Adrenal gland (tissue), 19 donors: ENCODE measurements around the gene TENT5C. TPM values are rescaled to one million over a fixed set of nuclear protein-coding genes. Genes with fewer than 3 reads are reported as not detected.
"Not testable (repeated sequence)": the region's sequence is repeated elsewhere in the genome, so short reads cannot be mapped to it uniquely, and the experiment has no call there.

Experiments
- DNase-seq, 7 donors: peaks; one replicate each; pipeline ENCODE4 v3.0.0-alpha.2; 2019 to 2020
- H3K27ac ChIP-seq, 5 donors: fragments of 200-600 bp; sonication (generic) in 4 of 5; 1 replicate in 3 of 5; 2 replicates in 2 of 5; pipeline versions ENCODE4 v1.5.1 to v1.8.0; 2016 to 2020; ENCODE audit warnings: mild to moderate bottlenecking in 1 of 5
- H3K27me3 ChIP-seq: fragments of 200-600 bp; 2 replicates; pipeline ENCODE4 v1.8.0; 2021
- H3K36me3 ChIP-seq, 2 donors: fragments of 200-600 bp; replicated peaks in 1 of 2; 1 replicate in 1 of 2; 2 replicates in 1 of 2; pipeline versions ENCODE4 v1.5.1 to v1.8.0; 2018 to 2022
- H3K4me1 ChIP-seq, 2 donors: fragments of 200-600 bp; replicated peaks in 1 of 2; 1 replicate in 1 of 2; 2 replicates in 1 of 2; pipeline versions ENCODE4 v1.5.1 to v1.8.0; 2018 to 2021
- H3K4me3 ChIP-seq, 4 donors: fragments of 200-600 bp; sonication (generic) in 3 of 4; one replicate each; pipeline ENCODE4 v1.5.1; 2016 to 2018
- H3K9me3 ChIP-seq, 3 donors: fragments of 200-600 bp; sonication (generic) in 1 of 3; replicated peaks in 1 of 3; 1 replicate in 2 of 3; 2 replicates in 1 of 3; pipeline versions ENCODE4 v1.5.1 to v1.8.0; 2016 to 2021
- POLR2A ChIP-seq, 2 donors: fragments of 450-650 bp; IDR thresholded peaks; one replicate each; pipeline ENCODE4 v1.6.1; 2017; ENCODE audit warnings: antibody characterized with exemption in 2 of 2, mild to moderate bottlenecking in 2 of 2, moderate library complexity in 1 of 2
- WGBS, 4 donors: extraction: QIAGEN DNeasy Blood & Tissue Kit in 2 of 4; methylation state at CpG; one replicate each; pipeline versions ENCODE4 v1.1.5 to v1.1.7; 2013 to 2017; 5-methylcytosine and 5-hydroxymethylcytosine counted together
- intact Hi-C, 2 donors: fragments of 100-400 bp; cut with DNase I; formaldehyde crosslinking; loops; one replicate each; pipeline versions ENCODE4 v1.14.1 to v1.15.0; 2022 to 2023
- long read RNA-seq, 10 donors: library from polyadenylated mRNA in 3 of 10; unstranded in 2 of 10; stranded (forward) in 1 of 10; transcript quantifications; one replicate each; pipeline ENCODE4 v2.0.0 and lab custom pipeline, GENCODE V29; 2021 to 2026
- polyA plus RNA-seq, 3 donors: library from polyadenylated mRNA; stranded (reverse); fragments of 200-250 nt in 2 of 3; fragments of 350-450 nt in 1 of 3; fragmentation: Illumina TruSeq in 1 of 3; extraction: RNeasy Lipid Tissue Mini Kit (QIAGEN cat#74804) in 1 of 3; gene quantifications; one replicate each; pipeline ENCODE4 v1.2.3, GENCODE V29; 2013 to 2014
- total RNA-seq, 9 donors: library from RNA; depleted of rRNA in 4 of 9; stranded (reverse); fragments of >200 nt in 4 of 9; fragments of 120-200 nt in 1 of 9; fragmentation: NEBNext Ultra II Directional in 1 of 9; extraction: Animal tissue kit (Norgen Biotek cat#: 25700) in 1 of 9; gene quantifications; one replicate each; pipeline versions ENCODE4 v1.1.0 to v1.2.4, GENCODE V29; 2013 to 2023
- TF ChIP-seq, protein P1 (sequence below), 6 experiments: fragments of 450-650 bp in 4 of 6; fragments of 200-600 bp in 2 of 6; sonication (generic) in 1 of 6; IDR thresholded peaks; 1 replicate in 5 of 6; 2 replicates in 1 of 6; pipeline versions ENCODE4 v1.5.1 to v1.8.0; 2016 to 2021; ENCODE audit warnings: antibody characterized with exemption in 6 of 6, mild to moderate bottlenecking in 2 of 6, moderate library complexity in 1 of 6
- donor health status: healthy with polysubstance abuse.
- donor health status: Bipolar disorder and iron deficiency.
- donor health status: DM: yes; HTN: yes; CAD: no.
- donor health status: DM: no; HTN: no; CAD: no.
- donor health status: DM: no; HTN: no; CAD: no.
- donor health status: DM: yes; HTN: yes; CAD: no.

The TENT5C gene
- total RNA-seq (1 to 10 TPM; 1.5 to 8.5 (median 2.1) TPM), polyA plus RNA-seq (1 to 10 TPM in 1 of 3 donors, under 1 TPM in 2; 0.54 to 5.4 (median 0.72) TPM)
- long read RNA-seq, donor 1, full-length matches to known transcripts = 1 of 1 reads
- long read RNA-seq, donor 1, partial matches to known transcripts = 0 of 1 reads
- long read RNA-seq, donor 1, other reads (novel, unspliced or antisense) = 0 of 1 reads
- long read RNA-seq, donor 2, full-length matches to known transcripts = 1 of 1 reads
- long read RNA-seq, donor 2, partial matches to known transcripts = 0 of 1 reads
- long read RNA-seq, donor 2, other reads (novel, unspliced or antisense) = 0 of 1 reads
- long read RNA-seq, donor 3, full-length matches to known transcripts = 1 of 1 reads
- long read RNA-seq, donor 3, partial matches to known transcripts = 0 of 1 reads
- long read RNA-seq, donor 3, other reads (novel, unspliced or antisense) = 0 of 1 reads
- long read RNA-seq, donor 4 = 0 reads
- long read RNA-seq, donor 5, full-length matches to known transcripts = 4 of 7 reads
- long read RNA-seq, donor 5, partial matches to known transcripts = 0 of 7 reads
- long read RNA-seq, donor 5, other reads (novel, unspliced or antisense) = 3 of 7 reads
- long read RNA-seq, donor 6 = 0 reads
- long read RNA-seq, donor 7 = 0 reads
- long read RNA-seq, donor 8, full-length matches to known transcripts = 2 of 2 reads
- long read RNA-seq, donor 8, partial matches to known transcripts = 0 of 2 reads
- long read RNA-seq, donor 8, other reads (novel, unspliced or antisense) = 0 of 2 reads
- long read RNA-seq, donor 9, full-length matches to known transcripts = 2 of 2 reads
- long read RNA-seq, donor 9, partial matches to known transcripts = 0 of 2 reads
- long read RNA-seq, donor 9, other reads (novel, unspliced or antisense) = 0 of 2 reads
- long read RNA-seq, donor 10, full-length matches to known transcripts = 3 of 3 reads
- long read RNA-seq, donor 10, partial matches to known transcripts = 0 of 3 reads
- long read RNA-seq, donor 10, other reads (novel, unspliced or antisense) = 0 of 3 reads

GRCh38 chr1:117605774-117606648, at the start of gene TENT5C:
TSS of gene TENT5C (plus strand) at chr1:117606048. CDS start at chr1:117622869, 16,821 bp downstream.
- H3K9me3 ChIP-seq = no peaks in the 10 kb centered on the region
- no peaks in the 10 kb centered on the region for H3K36me3 ChIP-seq
- no peaks in the 10 kb centered on the region for H3K27me3 ChIP-seq
- H3K4me1 ChIP-seq = peaks cover 0 to 17% of the 10 kb centered on the region in 2 donors
- peak; percentile 97 to 99 (median 98) for DNase-seq
- H3K27ac ChIP-seq = peak within 1 kb of the TSS; percentile 15 to 78 (median 69)
- 0 to 1% (median 0%) methylated on average over 12 to 79 of the region's 79 CpGs for WGBS, 4 donors
- TF ChIP-seq POLR2A (IDR thresholded peaks at IDR 0.05) = peak; percentile 46 to 85
- TF ChIP-seq, protein P1, sequence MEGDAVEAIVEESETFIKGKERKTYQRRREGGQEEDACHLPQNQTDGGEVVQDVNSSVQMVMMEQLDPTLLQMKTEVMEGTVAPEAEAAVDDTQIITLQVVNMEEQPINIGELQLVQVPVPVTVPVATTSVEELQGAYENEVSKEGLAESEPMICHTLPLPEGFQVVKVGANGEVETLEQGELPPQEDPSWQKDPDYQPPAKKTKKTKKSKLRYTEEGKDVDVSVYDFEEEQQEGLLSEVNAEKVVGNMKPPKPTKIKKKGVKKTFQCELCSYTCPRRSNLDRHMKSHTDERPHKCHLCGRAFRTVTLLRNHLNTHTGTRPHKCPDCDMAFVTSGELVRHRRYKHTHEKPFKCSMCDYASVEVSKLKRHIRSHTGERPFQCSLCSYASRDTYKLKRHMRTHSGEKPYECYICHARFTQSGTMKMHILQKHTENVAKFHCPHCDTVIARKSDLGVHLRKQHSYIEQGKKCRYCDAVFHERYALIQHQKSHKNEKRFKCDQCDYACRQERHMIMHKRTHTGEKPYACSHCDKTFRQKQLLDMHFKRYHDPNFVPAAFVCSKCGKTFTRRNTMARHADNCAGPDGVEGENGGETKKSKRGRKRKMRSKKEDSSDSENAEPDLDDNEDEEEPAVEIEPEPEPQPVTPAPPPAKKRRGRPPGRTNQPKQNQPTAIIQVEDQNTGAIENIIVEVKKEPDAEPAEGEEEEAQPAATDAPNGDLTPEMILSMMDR (IDR thresholded peaks at IDR 0.05) = peak in 1 of 6 experiments; percentile 16
- peak within 1 kb of the TSS; percentile 45 to 93 (median 80) for H3K4me3 ChIP-seq
- intact Hi-C loops = loop anchor here in 1 of 2 donors (5.0 kb wide), 1 partner anchor 151 kb away; no protein-coding TSS in a partner anchor

DNA sequence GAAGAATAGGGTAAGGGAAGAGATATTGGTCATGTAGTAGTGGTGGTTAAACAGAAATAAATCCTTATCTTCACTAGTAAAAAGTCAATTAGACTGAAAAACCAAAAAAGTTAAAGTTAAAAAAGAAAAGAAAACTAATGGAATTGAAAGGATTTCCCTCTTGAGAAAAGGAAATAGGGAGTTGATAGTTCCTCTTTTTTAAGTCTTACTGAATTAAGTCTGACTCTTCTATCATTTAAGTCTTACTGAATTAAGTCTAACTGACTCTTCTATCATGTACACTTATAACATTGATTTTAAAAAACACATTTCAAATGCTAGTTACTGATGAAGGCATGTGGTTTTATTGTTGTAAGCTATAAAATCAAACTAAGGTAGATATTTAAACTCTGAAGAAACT, 49.5 kb upstream of the TENT5C start:
- intact Hi-C loops = no loop called here

GRCh38 chr1:117556976-117557375, 48.9 kb upstream of the TENT5C start:
- Histone ChIP-seq H3K9me3 (no peaks in the 10 kb centered on the region), H3K4me1 (no peaks in the 10 kb centered on the region), H3K27ac (no peak overlapping the region), H3K4me3 (no peak overlapping the region), H3K27me3 (no peaks in the 10 kb centered on the region), H3K36me3 (no peaks in the 10 kb centered on the region)
- intact Hi-C loops = no loop called here
- DNase-seq = no peak
- TF ChIP-seq POLR2A (IDR thresholded peaks at IDR 0.05) = no peak
- TF ChIP-seq, protein P1 (IDR thresholded peaks at IDR 0.05) = no peak

More for the DNA sequence above, 49.5 kb upstream of the TENT5C start:
- Histone ChIP-seq H3K27ac (no peak overlapping the region), H3K9me3 (no peaks in the 10 kb centered on the region), H3K4me1 (no peaks in the 10 kb centered on the region), H3K27me3 (no peaks in the 10 kb centered on the region), H3K4me3 (no peak overlapping the region), H3K36me3 (no peaks in the 10 kb centered on the region)
- TF ChIP-seq, protein P1 (IDR thresholded peaks at IDR 0.05) = no peak
- no peak for TF ChIP-seq POLR2A (IDR thresholded peaks at IDR 0.05)
- no peak for DNase-seq

- H3K27me3 ChIP-seq, H3K9me3 ChIP-seq, H3K4me1 ChIP-seq, intact Hi-C loops, H3K27ac ChIP-seq, DNase-seq, H3K36me3 ChIP-seq, H3K4me3 ChIP-seq: not testable (repeated sequence)
These were observed 47.4 kb upstream of the TENT5C start for GRCh38 chr1:117558451-117558850.
